Fibroblast of peridontal ligament (primary cell): ENCODE data around the gene KCNN3.
A peak's percentile ranks its signal among the peaks of the same experiment; 100 is the strongest.
"Not testable (repeated sequence)": the region's sequence is repeated elsewhere in the genome, so short reads cannot be mapped to it uniquely, and the experiment has no call there.

ENCODE experiments used
- DNase-seq: peaks from one replicate; pipeline ENCODE4 v3.0.0-alpha.2; 2010; ENCODE audit errors: extremely low read depth

Gene KCNN3

DNA sequence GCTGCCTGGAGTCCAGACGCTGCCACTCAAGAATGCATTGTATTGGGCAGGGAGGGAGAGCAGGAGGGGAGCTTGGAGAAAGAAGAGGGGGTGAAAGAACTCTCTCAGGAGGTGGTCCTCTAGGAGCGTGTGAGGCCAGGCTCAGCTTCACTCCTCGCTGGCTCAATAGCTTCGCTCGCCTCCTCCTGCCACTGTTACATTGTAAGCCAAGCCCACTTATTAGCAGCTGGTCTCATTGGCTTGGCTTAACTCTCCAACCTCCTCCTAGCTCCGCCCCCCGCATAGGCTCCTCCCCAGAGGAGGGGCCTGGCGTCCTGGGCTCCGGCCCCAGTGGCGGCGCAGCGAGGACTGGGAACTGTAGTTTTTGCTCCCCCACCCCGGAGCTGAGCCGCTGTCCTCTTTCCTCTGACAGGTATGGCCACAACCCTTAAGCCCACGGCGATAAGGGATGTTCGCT is at the start of gene KCNN3:
Gene KCNN3 (minus strand): TSS at position 167 of the 457 bp plus-strand sequence. CDS start 317 bp downstream, outside the sequence.
- peak; percentile 61 for DNase-seq

DNA sequence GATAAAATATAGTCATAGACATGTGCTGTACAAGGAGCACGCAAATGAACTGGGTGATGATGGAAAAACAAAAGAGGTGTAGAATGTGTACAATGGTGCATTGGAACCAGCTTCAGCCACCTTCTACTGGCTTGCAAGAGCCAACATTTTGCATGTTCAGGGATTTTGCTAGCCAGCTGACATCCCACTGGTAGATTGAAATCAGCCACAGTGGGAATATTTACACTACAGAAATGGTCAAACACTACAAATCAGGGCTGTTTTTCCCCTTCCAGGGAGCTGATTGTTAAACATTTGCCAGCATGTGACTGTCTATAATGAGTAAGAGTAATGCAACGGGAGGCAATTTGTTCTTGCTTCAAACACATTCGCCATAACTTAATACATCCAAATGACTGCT is 43.2 kb upstream of the KCNN3 start:
- DNase-seq, result no peak

DNA sequence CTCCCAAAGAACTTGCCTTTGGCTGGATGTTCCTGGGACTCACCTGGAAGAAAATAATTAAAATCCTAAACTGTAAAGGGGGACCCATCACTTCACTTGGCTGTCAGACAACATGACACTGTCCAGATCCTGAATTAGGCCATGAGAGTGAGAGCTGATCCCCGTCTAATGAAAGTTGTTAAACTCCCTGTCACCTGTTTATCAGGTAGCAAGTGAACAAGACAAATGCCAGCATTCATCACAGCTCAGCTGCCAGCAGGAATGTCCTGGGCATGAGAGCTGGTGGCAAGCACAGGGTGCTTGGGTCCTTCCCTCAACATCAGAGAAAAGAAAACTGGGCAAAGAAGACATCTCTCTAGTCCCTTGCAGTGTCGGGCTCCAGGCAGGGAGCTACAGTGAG is 42.7 kb upstream of the KCNN3 start:
- DNase-seq, result no peak

DNA sequence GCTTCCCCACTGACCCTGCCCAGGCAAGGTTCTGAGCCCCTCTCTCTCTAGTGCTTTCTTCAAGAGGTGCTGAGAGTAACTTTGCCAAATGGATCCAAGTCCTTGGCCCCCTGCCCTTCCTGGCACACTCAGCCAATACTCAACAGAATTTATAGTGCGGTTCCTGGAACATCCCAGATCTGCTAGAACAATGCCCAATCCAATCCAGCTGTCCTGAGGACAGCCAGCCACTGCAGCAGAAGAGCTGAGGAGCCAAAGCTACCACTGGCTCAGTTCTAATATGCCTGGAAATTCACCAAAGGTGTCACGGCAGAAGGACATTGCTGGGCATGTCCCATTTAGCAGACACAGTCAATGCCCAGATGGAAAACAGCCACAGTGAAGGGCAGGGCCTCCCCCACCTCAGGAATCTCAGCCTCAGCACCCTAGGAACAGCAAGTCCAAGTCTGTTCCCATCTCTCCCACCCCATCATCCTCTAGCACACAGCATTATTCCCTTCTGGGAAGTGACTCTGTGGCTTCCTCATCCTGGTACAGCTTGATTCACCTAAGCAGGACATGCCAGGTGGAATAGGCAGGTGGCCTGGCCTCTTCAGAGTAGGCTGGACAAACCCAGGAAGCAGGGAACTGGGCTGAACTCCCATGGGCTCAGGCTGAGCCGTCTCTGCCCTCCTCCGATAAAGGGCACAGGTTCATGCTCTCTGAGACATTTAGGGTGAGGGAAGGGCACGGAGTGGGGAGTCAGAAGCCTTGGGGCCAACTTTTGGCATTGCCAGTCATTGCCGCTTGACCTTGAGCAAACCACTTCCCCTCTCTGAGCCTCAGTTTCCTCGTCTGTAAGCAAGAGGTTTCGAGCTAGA is 41.8 kb upstream of the KCNN3 start:
- no peak for DNase-seq

DNA sequence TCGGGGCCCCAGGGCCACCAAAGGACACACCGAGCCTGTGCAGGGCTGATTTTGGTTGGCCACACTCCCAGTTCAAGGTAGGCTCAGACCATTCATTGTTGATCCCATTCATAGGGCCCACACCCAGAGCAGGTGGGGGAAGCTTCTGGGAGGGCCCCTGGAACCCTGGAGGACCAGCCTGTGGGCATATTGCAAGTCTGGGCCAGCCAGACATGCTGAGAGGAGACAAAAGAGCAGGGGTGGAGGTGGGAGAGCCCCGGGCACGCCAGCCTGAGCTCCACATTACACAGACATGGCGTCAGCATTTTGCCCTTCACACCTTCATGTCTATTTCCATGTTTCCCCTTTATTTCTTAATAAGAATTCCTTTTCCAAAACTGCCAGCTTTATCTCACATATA is 40.8 kb upstream of the KCNN3 start:
- DNase-seq, result no peak

DNA sequence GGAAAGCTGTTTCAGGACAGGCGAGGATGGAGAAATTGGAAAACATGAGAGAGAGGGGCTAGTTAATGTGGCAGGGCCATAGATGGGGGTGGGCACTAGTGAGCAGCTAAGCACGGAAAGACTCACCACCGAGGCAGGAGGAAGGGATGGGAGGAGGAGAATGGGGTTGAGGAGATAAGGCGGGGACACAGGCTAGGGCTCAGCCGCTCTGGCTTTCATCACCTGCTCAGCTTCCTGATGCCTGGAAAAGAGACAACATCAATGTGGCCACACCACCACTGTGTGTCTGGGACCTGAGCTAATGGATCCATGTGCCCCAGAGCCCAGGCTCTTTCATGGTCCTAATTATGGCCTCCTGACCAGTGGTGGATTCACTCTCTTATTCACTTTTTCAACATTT is 38.9 kb upstream of the KCNN3 start:
- no peak for DNase-seq

DNA sequence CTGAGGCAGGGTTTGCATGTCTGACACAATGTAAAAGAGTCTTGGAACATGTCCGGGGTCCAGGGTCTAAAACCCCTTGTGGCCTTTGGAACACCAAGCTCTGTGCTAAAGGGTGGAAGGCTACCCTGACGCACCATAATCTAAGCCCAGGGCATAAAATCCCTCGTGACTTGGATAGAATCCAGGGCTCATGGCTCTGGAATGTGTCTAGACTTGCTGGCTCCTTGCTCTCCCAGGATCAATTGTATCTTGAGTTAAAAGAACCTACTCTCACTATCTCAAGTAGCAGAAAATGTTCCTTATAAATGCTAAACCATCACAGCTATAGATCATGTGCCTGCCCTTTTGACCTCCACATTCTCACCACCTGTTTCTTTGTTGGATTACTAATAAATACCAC is 38.0 kb upstream of the KCNN3 start:
- not testable (repeated sequence) for DNase-seq

DNA sequence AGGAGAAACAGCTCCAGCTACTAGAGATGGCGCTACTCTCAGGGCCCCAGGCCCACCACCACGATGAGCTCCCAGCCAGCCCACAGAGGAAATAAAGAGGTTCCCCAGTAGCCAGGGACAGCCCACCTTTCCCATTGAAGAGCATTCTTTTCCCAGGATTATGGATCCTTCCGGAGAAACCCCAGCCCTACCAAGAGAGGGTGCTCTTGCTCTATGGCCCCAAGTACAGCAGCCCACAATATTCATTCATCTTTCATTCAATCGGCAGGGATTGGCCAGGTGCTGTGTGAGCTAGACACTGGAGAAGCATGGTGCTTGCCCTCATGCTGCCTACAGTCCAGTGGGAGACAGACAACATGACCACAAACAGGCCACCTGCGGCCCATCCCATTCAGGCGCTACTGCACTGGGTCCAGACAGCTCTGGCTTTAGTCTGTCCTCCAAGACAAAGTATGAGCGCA is 36.6 kb upstream of the KCNN3 start:
- peak; percentile 3 for DNase-seq

DNA sequence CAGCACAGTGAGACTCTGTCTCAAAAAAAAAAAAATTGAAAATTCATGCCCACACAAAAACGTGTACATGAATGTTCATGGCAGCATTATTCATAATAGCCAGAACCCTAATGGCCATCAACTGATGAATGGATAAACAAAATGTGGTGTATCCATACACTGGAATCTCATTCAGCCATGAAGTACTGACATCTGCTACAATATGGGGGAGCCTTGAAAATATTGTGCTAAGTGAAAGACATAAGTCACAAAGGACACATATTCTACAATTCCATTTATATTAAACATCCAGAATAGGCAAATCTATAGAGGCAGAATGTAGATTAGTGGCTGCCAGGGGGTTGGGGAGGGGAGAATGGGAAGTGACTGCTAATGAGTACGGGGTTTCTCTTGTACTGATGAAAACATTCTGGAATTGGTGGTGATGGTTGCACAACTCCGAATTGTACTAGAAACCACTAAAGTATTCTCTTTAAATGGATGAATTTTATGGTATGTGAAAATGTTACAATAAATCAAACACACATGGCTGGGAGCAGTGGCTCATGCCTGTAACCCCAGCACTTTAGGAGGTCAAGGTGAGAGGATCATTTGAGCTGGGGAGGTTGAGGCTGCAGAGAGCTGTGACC is 33.0 kb upstream of the KCNN3 start:
- peak; percentile 45 for DNase-seq

DNA sequence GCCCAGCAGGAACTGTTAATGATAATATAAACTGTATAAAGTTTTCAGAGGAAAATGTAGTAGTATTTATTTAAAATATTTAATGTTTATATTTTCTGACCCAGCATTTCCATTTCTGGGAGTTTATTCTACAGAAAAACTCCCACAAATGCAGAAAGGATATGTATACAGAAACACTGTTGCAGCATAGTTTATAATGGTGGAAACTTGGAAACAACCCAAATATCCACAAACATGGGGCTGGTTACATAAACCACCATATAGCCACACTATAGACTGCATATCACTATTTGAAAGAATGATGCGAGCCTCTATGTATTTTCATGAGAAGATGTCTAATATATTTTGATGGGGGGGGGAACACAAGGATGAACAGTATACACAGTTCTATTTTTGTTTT is 31.5 kb upstream of the KCNN3 start:
- DNase-seq, result no peak

DNA sequence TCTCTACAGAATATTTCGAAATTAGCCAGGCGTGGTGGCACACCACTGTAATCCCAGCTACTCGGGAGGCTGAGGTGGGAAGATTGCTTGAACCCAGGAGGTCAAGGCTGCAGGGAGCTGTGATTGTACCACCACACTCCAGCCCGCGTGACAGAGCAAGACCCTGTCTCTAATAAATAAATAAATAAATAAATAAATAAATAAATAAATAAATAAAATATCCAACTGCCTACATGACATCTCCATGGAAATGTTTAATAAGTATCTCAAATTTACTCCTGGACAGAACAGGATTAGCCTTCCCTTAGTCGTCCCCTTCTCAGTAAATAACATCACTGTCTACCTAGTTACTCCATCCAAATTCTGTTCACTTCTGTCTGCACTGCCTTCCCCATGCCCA is 29.0 kb upstream of the KCNN3 start:
- no peak for DNase-seq

DNA sequence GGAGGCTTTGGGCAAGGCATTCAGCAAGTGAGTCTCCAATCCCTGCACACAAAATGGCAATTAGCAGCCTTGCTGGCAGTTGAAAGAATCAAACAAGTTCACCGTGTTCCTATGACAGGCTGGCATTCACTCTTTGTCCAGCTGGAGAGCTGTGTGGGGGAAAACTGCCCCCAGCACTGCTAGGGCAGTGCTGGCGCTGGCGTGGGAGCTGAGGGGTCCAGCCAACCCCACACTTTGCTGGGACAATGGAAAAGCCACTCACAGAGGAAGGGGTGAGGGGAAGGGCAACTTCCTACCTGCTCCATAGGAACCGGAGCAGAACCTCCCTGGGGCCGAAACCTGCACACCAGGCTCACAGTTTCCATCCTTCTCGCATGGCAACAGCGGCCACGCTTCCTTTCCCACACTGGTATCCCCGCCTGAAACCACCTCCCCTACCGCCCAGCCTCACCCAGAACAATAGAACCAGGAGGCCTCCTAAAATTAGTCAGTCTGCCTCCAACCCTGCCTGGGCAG is 26.7 kb upstream of the KCNN3 start:
- DNase-seq, result no peak

DNA sequence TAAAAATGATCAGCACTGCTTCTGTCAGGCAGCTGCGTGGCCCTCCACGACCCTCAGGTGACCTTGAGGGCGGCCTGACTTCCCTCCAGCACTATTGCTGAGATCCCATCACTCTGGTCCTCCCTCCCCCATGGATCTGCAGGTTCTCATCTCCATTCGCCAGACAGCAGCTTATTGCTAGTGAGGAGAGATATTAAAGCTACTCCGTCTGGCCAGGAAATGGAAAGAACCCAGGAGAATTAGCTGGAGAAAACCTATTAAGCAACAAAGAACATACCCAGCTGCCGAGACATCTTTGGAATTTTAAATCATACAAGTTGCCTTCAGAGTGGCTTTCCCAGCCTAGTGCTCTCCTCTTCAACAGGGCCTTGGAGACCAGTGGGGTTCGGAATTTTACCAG is 25.7 kb upstream of the KCNN3 start:
- peak; percentile 14 for DNase-seq

DNA sequence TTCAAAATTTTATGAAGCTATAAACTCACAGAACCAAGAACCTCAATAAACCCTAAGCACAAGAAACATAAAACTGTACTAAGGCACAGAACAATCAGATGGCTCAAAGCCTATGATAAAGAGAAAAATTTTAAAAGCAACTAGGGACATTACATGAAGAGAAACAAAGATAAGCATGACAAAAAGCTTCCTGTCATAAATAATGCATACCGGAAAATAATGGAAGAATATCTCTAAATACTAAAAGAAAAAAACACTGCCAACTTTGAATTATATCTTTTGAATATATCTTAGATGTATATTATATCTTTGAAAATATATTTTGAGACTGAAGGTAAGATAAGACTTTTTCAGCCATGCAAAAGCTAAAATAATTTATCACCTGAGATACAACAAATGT is 21.4 kb upstream of the KCNN3 start:
- no peak for DNase-seq

DNA sequence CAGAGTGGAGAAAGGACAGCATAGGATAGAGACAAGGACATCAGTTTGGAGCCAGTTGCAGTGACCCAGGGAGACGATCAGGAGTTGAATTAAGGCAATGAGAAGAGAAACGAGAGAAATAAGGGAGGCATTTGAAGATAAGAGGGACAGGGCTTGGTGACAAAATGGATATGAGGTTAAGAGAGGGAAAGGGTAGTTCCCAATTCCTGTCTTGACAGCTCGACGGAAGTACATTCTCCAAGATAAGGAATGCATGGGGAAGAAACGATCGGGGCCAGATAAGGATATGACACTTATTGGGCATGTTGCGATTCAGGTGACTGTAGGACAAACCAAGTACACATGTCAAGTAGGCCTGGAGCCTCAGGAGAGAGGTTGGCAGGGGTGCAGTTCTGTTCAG is 18.7 kb upstream of the KCNN3 start:
- no peak for DNase-seq

DNA sequence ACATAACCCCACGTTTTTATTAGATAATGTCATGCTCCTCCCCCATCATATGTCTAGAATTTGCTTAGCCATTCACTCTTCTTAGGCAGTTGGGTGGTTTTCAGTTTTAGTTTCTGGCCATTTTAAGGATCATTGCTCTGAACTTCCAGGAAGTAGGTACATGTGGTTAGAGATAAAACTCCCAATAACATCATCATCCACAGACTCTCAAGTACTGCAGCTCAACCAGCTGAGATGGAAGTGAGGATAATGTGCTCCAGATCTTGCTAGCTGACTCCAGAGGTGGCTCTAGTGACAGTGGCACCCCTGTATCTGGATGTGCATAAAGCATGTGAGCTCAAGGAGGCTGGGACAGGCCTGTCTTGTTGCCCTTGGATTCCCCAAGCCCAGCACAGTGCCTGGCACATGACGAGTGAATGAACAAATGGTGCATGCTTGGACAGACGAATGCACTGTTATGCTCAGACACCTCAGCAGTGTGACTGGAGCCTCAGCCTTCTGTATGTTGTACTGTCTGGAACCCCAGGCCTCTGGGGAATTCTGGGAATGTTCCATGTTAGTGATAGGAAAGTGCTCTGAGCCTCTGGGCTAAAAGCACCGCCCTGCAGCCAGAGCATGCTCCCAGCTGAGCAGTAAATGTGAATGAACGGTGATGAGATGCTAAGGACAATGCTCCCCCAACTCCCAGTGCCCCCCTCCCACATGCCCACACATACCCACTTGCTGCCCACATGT is 16.4 kb upstream of the KCNN3 start:
- no peak for DNase-seq

DNA sequence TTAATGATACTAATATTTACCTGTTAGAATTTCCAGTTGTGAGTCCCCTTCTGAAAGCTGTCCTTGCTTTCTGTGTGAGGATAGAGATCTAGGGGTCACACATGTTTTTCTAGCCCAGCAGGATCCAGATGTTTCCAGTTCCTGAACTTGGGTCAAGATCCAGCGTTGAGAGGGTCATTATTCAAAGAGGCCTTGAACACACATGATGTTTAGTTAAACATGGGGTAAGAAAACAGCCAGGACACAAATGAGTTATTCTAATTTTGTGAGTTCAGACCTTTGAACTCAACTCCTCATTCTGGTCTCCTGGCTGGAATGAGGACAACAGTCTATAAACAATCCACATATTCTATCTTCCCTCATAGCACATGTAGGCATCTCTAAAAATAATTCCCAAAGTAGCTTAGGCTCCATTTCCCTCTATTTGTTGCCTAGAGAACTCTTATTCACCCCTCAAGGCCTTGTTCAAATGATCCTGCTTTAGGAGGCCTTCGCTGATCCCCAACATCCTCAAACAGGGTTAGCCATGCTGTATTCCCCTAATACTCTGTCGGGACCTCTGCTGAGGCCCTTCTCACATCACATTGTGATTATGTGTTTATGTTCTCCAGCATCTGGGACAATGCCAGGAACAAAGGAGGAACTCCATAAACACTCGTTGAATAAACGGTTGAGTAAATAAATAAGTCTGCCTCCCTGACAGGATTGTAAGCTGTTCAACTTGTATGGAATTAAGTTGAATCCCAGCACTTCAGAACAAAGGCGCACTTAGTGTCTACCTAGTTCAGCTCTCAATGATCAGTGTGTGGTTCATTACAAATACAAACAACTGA is 15.0 kb upstream of the KCNN3 start:
- DNase-seq, result no peak

DNA sequence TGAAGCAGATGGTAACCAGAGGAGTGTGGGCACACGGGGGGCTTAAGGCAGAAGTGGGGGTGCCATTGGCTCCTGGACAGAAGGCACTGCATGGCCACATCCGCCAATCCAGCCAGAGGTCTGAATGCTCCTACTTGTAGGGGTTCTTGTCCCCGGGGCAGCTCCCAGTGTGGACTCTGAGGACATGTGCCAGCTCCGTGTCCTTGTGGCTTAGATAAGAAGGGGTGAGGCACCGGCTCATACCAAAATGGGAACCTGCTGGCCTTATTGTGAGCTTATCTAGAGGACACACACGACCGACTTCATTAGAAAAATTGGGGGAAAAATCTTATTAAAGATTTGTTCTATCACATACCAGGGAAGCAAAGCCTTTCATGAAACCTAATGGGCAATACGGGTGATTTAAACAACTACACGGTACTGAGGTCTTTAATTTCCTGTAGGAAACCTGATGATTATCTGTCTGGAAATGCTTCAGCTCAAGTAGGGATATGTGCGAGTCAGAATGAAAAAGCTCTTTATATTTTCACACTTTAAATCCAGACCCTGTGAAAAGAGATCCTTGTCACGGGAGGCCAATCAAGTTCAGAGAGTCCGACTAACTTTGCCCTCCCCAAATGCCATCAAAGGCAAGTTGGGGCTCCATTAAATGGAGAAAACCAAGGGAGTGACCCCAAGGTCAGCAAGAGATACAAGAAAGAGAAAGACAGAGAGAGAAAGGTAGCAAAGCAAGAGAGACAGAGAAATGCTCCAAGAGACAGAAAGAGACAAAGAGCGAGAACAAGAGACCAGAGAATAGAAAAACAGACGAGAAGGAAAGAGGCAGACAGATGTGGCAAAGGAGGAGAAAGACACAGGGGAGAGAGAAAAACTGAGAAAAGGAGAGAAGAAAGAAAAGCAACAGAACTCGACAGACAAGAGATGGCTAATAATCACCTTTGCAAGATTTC is 14.1 kb upstream of the KCNN3 start:
- no peak for DNase-seq

DNA sequence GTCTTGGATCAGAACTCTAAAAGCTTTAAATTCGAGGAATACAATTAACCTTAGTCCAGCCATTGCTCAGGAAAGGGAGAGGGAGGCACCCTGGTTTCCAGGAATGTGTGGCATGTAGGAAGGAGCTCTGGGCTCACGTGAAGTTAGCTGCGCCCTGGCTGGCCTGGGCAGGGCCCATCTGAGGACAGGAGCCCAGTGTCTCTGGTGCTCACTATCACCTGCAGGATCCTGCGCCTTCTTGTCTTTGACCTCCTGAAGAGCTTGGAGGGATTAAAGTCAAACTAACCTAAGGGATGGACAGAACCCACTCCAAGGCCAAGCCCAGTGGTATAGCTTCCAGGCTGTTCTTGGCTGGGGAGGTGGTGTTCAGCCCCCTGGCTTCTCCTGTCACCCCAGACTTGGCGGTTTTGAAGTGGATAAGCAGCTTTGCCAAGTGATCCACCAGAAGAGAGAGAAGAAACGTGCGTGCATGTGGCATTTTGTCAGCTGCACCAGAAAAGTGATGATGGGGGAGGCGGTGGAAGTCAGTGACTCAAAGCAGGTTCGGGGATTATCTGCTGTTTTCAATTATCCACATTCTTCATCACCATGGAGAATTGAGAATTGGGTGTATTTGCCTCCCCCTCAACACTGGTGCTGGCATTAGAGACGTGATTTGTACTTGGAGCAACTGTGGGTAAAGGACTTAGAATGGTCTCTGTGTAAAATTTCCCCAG is 11.9 kb upstream of the KCNN3 start:
- DNase-seq, result no peak

DNA sequence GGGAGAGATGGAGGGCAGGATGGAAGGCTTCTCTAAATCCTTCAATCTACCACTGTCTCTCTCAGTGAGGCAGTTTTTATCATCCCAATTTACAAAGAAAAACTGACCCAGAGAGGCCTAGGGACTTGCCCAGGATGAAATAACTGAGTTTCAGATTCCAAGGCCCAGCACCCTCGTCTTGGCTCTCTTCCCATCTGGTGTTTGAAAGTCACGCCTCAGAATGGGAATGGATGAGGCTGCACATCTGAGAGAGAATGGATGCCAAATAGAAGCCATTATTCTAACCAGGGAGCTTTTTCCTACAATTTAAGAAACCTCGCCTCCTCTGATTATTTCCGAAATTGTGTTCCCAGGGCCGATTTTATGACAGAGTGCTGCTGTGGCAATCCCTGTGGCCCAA is 10.6 kb upstream of the KCNN3 start:
- DNase-seq, result peak; percentile 45
